GM23338 (cell line): ENCODE results near the gene ATG7. TPM values are rescaled to one million over a fixed set of nuclear protein-coding genes. Genes with fewer than 3 reads are reported as not detected.

ENCODE experiments used
- ATAC-seq: fragments of 200-7000 bp; cut with Tn5 transposase; 3 replicates; pipeline ENCODE4 v1.9.1; 2020
- DNase-seq: peaks from one replicate; pipeline ENCODE4 v3.0.0-alpha.2; 2015; ENCODE audit warnings: low spot score
- H2AFZ ChIP-seq: fragments of 200-600 bp; sonication (generic); 2 replicates; pipeline ENCODE4 v1.8.0; 2016; ENCODE audit warnings: antibody characterized with exemption, mild to moderate bottlenecking, moderate library complexity
- H3F3A ChIP-seq: fragments of 200-600 bp; sonication (generic); replicated peaks from 2 replicates; pipeline ENCODE4 v1.8.0; 2017; ENCODE audit warnings: antibody characterized with exemption, mixed run types, low read depth
- H3K27ac ChIP-seq: fragments of 200-600 bp; sonication (generic); 2 replicates; pipeline ENCODE4 v1.6.1; 2016; ENCODE audit warnings: low read depth
- H3K27me3 ChIP-seq: fragments of 200-600 bp; sonication (generic); 2 replicates; pipeline ENCODE4 v1.8.0; 2016; ENCODE audit warnings: mild to moderate bottlenecking, mixed run types, moderate library complexity; ENCODE audit not compliant: insufficient read depth
- H3K36me3 ChIP-seq: fragments of 200-600 bp; sonication (generic); 2 replicates; pipeline ENCODE4 v1.8.0; 2016; ENCODE audit warnings: mild to moderate bottlenecking; ENCODE audit not compliant: insufficient read depth
- H3K4me1 ChIP-seq: fragments of 200-600 bp; sonication (generic); 2 replicates; pipeline ENCODE4 v1.8.0; 2016; ENCODE audit warnings: mild to moderate bottlenecking, moderate library complexity; ENCODE audit not compliant: insufficient read depth
- H3K4me2 ChIP-seq: fragments of 200-600 bp; sonication (generic); 2 replicates; pipeline ENCODE4 v1.7.1; 2017; ENCODE audit warnings: mixed run types
- H3K4me3 ChIP-seq: fragments of 200-600 bp; sonication (generic); 2 replicates; pipeline ENCODE4 v1.6.1; 2016; ENCODE audit warnings: mixed run types
- H3K79me2 ChIP-seq: fragments of 200-600 bp; sonication (generic); replicated peaks from 2 replicates; pipeline ENCODE4 v1.8.0; 2017; ENCODE audit warnings: mild to moderate bottlenecking; ENCODE audit not compliant: insufficient read depth
- H3K9me2 ChIP-seq: fragments of 200-600 bp; sonication (generic); 2 replicates; pipeline ENCODE4 v1.8.0; 2017; ENCODE audit not compliant: insufficient read depth
- H4K20me1 ChIP-seq: fragments of 200-600 bp; sonication (generic); replicated peaks from 2 replicates; pipeline ENCODE4 v1.8.0; 2017; ENCODE audit warnings: mild to moderate bottlenecking; ENCODE audit not compliant: insufficient read depth
- H3K27ac Mint-ChIP-seq: 2 replicates; pipeline ENCODE4 v1.8.0; 2020; ENCODE audit warnings: inconsistent platforms, mild to moderate bottlenecking, moderate library complexity, mixed read lengths
- H3K27me3 Mint-ChIP-seq: 3 replicates; pipeline ENCODE4 v1.8.0; 2022; ENCODE audit warnings: low read depth, mild to moderate bottlenecking, moderate library complexity, mixed read lengths, inconsistent platforms; ENCODE audit not compliant: insufficient read depth, poor library complexity
- H3K36me3 Mint-ChIP-seq: 3 replicates; pipeline ENCODE4 v1.8.0; 2021; ENCODE audit warnings: low read depth, mild to moderate bottlenecking, inconsistent platforms, moderate library complexity, mixed read lengths
- H3K4me1 Mint-ChIP-seq: 3 replicates; pipeline ENCODE4 v1.8.0; 2020; ENCODE audit warnings: mild to moderate bottlenecking, inconsistent platforms, mixed read lengths
- H3K4me3 Mint-ChIP-seq: 3 replicates; pipeline ENCODE4 v1.8.0; 2021; ENCODE audit warnings: moderate library complexity, mild to moderate bottlenecking, inconsistent platforms, mixed read lengths
- H3K9me3 Mint-ChIP-seq: 3 replicates; pipeline ENCODE4 v1.8.0; 2020; ENCODE audit warnings: moderate library complexity, mild to moderate bottlenecking, inconsistent platforms, mixed read lengths
- CREB1 ChIP-seq: fragments of 250-450 bp; sonication (Bioruptor Pico); IDR thresholded peaks from 2 replicates; pipeline ENCODE4 v1.5.0; 2020; ENCODE audit warnings: low read depth, mild to moderate bottlenecking, moderate library complexity
- ETS1 ChIP-seq: IDR thresholded peaks from 2 replicates; pipeline ENCODE4 v1.6.1; 2016; ENCODE audit warnings: antibody characterized with exemption
- EZH2 ChIP-seq: fragments of 200-600 bp; sonication (generic); IDR thresholded peaks from one replicate; pipeline ENCODE4 v1.8.0; 2017; ENCODE audit warnings: antibody characterized with exemption, mild to moderate bottlenecking, low read depth; ENCODE audit not compliant: unreplicated experiment
- EZH2phosphoT487 ChIP-seq: fragments of 200-600 bp; sonication (generic); IDR thresholded peaks from one replicate; pipeline ENCODE4 v1.8.1; 2018; ENCODE audit warnings: antibody characterized with exemption; ENCODE audit not compliant: unreplicated experiment
- JUNB ChIP-seq: IDR thresholded peaks from one replicate; pipeline ENCODE4 v1.6.1; 2016; ENCODE audit warnings: antibody characterized with exemption; ENCODE audit not compliant: unreplicated experiment
- POLR2AphosphoS5 ChIP-seq: IDR thresholded peaks from 2 replicates; pipeline ENCODE4 v1.6.1; 2016; ENCODE audit warnings: antibody characterized with exemption, low read depth
- STAT1 ChIP-seq: IDR thresholded peaks from one replicate; pipeline ENCODE4 v1.6.1; 2016; ENCODE audit warnings: antibody characterized with exemption; ENCODE audit not compliant: unreplicated experiment
- ZNF114 ChIP-seq: fragments of 250-450 bp; sonication (Bioruptor Pico); IDR thresholded peaks from 2 replicates; pipeline ENCODE4 v1.5.0; 2020; ENCODE audit warnings: mild to moderate bottlenecking, moderate library complexity
- ZNF331 ChIP-seq: fragments of 250-450 bp; sonication (Bioruptor Pico); IDR thresholded peaks from 2 replicates; pipeline ENCODE4 v1.5.0; 2020; ENCODE audit warnings: low read depth, mild to moderate bottlenecking, moderate library complexity
- polyA plus RNA-seq: library from polyadenylated mRNA; unstranded; fragments of >200 nt; fragmentation: Nextera tagmentation; extraction: Ambion mirVana; gene quantifications from 2 replicates; pipeline ENCODE4 v1.2.1, GENCODE V29; 2016
- total RNA-seq: library from RNA; depleted of rRNA; stranded (reverse); fragments of >200 nt; shearing (Covaris generic); gene quantifications from 2 replicates; pipeline ENCODE4 v1.2.3, GENCODE V29; 2014
- TF ChIP-seq, protein P1 (sequence below): IDR thresholded peaks from one replicate; pipeline ENCODE4 v1.6.1; 2018; ENCODE audit warnings: antibody characterized with exemption; ENCODE audit not compliant: unreplicated experiment

The ATG7 gene
- total and polyA plus RNA-seq, 2 experiments from 2014 or later, result 16.2 to 36.7 TPM

- TF ChIP-seq JUNB, result no peak
Measured at GRCh38 chr3:11236588-11237461, 35.4 kb upstream of the ATG7 start (continued).

DNA sequence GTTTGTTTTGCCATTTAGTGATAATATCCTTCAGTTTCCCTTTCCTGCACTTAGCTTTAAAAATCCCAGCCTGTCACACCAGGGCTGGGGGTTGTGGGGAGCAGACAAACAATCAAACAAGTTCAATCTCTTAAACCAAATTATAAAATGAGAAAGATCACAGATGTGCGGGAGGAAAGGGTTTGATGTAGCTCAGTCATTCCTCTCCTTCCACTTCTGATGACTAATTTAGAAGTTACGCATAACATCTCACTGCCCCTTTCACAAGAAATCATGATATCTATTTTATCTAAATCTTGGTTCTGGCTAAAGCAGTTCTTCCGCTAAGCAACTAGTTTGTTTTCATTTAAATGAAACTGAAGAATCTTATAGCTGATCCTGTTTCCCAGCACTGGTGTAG, 34.1 kb upstream of the ATG7 start:
- peaks cover 6% of the 10 kb centered on the region; the same call in 1 of the 3 replicates for H3K4me1 Mint-ChIP-seq
- H3K9me2 ChIP-seq, result no peaks in the 10 kb centered on the region
- no peaks in the 10 kb centered on the region for H3K36me3 Mint-ChIP-seq
- H3K79me2 ChIP-seq, result no peaks in the 10 kb centered on the region
- TF ChIP-seq EZH2, result no peak
- no peak for TF ChIP-seq EZH2phosphoT487
- TF ChIP-seq POLR2AphosphoS5, result no peak
- no peak for DNase-seq
- no peaks in the 10 kb centered on the region for H3K27me3 Mint-ChIP-seq
- H2AFZ ChIP-seq, result no peak overlapping the region
- no peaks in the 10 kb centered on the region for H3K36me3 ChIP-seq
- H3K4me3 Mint-ChIP-seq, result no peak overlapping the region
- H3K27ac Mint-ChIP-seq, result no peak overlapping the region
- no peaks in the 10 kb centered on the region for H3F3A ChIP-seq
- H3K4me3 ChIP-seq, result no peak overlapping the region
- no peak overlapping the region for H3K4me2 ChIP-seq
- H3K9me3 Mint-ChIP-seq, result no peaks in the 10 kb centered on the region; the same call in 2 of the 3 replicates
- H3K27me3 ChIP-seq, result no peaks in the 10 kb centered on the region
- no peak for ATAC-seq
- H3K27ac ChIP-seq, result no peak overlapping the region
- H3K4me1 ChIP-seq, result no peaks in the 10 kb centered on the region; the same call in 1 of the 2 replicates
- H4K20me1 ChIP-seq, result no peaks in the 10 kb centered on the region

- Histone ChIP-seq H3K4me1 (no peaks in the 10 kb centered on the region; the same call in 1 of the 2 replicates), H3K9me2 (no peaks in the 10 kb centered on the region), H4K20me1 (no peaks in the 10 kb centered on the region), H3K27me3 (no peaks in the 10 kb centered on the region), H3K27ac (no peak overlapping the region), H3K79me2 (no peaks in the 10 kb centered on the region), H3F3A (no peaks in the 10 kb centered on the region), H3K4me2 (no peak overlapping the region), H2AFZ (no peak overlapping the region), H3K36me3 (no peaks in the 10 kb centered on the region), H3K4me3 (no peak overlapping the region)
- TF ChIP-seq CREB1, result no peak
- TF ChIP-seq JUNB, result no peak
- TF ChIP-seq STAT1, result no peak
- TF ChIP-seq, protein P1, sequence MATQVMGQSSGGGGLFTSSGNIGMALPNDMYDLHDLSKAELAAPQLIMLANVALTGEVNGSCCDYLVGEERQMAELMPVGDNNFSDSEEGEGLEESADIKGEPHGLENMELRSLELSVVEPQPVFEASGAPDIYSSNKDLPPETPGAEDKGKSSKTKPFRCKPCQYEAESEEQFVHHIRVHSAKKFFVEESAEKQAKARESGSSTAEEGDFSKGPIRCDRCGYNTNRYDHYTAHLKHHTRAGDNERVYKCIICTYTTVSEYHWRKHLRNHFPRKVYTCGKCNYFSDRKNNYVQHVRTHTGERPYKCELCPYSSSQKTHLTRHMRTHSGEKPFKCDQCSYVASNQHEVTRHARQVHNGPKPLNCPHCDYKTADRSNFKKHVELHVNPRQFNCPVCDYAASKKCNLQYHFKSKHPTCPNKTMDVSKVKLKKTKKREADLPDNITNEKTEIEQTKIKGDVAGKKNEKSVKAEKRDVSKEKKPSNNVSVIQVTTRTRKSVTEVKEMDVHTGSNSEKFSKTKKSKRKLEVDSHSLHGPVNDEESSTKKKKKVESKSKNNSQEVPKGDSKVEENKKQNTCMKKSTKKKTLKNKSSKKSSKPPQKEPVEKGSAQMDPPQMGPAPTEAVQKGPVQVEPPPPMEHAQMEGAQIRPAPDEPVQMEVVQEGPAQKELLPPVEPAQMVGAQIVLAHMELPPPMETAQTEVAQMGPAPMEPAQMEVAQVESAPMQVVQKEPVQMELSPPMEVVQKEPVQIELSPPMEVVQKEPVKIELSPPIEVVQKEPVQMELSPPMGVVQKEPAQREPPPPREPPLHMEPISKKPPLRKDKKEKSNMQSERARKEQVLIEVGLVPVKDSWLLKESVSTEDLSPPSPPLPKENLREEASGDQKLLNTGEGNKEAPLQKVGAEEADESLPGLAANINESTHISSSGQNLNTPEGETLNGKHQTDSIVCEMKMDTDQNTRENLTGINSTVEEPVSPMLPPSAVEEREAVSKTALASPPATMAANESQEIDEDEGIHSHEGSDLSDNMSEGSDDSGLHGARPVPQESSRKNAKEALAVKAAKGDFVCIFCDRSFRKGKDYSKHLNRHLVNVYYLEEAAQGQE, result no peak
- no peak for TF ChIP-seq EZH2
- TF ChIP-seq POLR2AphosphoS5, result no peak
- no peak for TF ChIP-seq ZNF114
- TF ChIP-seq ETS1, result no peak
- TF ChIP-seq ZNF331, result no peak
- DNase-seq (no peak), ATAC-seq (no peak)
- H3K27ac Mint-ChIP-seq, result no peak overlapping the region
- H3K9me3 Mint-ChIP-seq, result no peaks in the 10 kb centered on the region; the same call in 2 of the 3 replicates
- no peaks in the 10 kb centered on the region for H3K27me3 Mint-ChIP-seq
- no peak overlapping the region for H3K4me3 Mint-ChIP-seq
- H3K36me3 Mint-ChIP-seq, result no peaks in the 10 kb centered on the region
- H3K4me1 Mint-ChIP-seq, result peaks cover 6% of the 10 kb centered on the region; the same call in 1 of the 3 replicates
Measured at GRCh38 chr3:11238880-11239279, 33.3 kb upstream of the ATG7 start.
